Stimulated activated CD8-positive, alpha-beta memory T cell treated with anti-CD3 and anti-CD28 coated beads, Interleukin-7, amount 100 ng/mL, for 4 hours (primary cell): ENCODE results near the gene RNF217.
"Not testable (repeated sequence)": the region's sequence is repeated elsewhere in the genome, so short reads cannot be mapped to it uniquely, and the experiment has no call there.

Experiments
- DNase-seq, 2 donors: peaks; one replicate each; pipeline ENCODE4 v3.0.0-alpha.2; 2020; ENCODE audit warnings: low read depth in 2 of 2

Gene RNF217

DNA sequence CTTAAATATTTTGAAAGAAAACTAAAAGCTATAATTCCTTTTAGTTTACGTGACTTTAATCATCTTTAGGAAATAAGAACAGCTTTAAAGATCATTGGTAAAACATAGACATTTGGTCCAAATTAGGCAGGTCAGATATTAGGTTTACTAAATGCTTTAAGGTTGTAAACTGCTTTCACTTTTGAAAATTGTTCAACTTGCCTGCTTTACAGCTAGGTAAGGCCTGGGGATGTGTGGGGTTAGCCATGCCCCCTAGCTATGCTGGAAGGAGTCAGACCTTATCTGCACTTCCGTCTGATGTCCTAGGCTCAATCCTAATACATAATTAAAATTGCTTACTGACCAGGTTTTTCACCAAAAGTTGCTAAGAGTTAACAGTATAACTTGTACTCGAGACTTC is 160.8 kb downstream of the RNF217 start:
- no peak for DNase-seq

DNA sequence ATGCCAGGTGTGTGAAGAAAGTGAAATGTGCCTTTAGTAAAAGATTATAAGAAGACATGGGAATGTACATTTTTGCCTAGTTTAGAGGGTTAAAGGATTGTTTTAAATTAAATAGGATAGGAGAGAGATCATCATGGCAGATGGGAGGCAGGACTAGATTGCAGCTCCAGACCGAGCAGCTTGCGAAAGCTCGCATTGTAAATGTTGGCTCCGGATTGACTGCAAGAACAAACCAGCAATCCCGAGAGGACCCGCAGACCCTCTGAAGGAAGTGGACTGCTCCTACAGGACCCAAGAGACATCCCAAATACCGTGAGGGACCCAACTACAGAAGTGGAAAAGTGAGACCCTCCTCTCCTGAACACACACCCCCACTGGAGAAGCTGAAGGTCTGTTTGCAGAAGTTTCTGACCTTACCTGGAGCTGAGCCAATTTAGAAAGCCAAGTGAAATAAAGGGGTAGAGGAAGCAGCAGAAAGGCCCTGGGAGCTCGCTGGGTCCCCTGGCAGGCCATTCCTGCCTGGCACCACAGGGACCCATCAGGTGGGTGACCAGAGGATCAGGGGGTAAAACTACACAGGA is 161.3 kb downstream of the RNF217 start:
- DNase-seq: no peak

DNA sequence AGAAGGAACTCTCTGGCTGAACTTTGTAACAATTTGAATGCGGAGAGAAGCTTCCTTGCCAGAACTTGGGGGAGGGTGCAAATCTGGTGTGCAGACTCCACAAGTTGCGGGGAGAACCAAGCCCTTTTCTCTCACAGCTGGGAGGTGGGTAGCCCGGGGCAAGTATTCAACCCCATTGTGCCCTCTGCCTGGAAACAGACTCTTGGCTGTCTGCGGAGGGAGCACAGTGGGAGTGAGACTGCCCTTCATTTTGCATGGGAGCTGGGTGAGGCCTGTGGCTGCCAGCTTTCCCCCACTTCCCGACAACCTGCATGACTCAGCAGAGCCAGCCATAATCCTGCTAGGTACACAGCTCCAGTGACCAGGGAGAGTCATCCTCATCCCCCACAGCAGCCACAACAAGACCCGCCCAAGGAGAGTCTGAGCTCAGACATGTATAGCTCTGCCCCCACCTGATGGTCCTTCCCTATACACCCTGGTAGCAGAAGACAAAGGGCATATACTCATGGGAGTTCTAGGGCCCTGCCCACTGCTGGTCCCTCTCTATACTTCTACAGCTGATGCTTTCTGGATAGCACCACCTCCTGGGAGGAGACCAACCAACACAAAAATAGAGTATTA is 161.9 kb downstream of the RNF217 start:
- no peak for DNase-seq

DNA sequence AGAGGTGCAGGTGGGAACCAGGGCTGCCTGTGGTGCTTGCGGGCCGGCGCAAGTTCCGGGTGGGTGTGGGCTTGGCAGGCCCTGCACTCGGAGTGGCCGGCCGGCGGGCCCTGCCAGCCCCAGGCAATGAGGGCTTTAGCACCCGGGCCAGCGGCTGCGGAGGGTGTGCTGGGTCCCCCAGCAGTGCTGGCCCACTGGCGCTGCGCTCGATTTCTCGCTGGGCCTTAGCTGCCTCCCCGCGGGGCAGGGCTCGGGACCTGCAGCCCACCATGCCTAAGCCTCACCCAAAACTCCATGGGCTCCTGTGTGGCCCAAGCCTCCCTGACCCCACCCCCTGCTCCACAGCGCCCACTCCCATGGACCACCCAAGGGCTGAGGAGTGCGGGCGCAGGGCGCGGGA is 163.6 kb downstream of the RNF217 start:
- not testable (repeated sequence) for DNase-seq

DNA sequence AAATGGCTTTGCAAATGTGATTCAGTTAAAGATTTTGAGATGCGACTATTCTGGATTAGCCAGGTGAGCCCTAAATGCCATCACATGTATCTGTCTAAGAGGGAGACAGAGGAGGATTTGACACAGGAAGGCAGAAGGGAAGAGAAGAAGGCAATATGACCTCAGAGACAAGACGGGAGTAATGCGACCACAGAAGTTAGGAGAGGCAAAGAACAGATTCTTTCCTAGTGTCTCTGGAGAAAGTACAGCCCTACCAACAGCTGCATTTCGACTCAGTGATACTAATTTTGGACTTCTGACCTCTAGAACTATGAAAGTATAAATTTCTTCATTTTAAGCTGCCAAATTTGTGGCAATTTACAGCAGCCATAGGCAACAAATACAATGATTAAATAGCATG is 167.1 kb downstream of the RNF217 start:
- no peak for DNase-seq

DNA sequence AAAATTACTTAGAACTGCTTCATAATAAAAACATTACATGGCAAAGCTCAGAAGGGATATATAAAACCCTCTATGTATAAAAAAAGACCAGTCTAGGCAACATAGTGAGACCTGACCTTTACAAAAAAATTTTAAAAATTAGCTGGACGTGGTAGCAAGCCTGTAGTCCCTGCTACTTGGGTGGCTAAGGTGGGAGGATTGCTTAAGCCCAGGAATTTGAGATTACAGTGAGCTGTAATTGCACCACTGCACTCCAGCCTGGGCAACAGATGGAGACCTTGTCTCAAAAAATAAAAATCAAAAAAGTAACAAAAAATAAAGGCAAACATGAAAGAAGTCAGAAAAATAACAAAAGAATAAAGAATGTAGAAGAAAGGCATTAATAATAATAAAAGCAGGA is 169.8 kb downstream of the RNF217 start:
- no peak for DNase-seq

DNA sequence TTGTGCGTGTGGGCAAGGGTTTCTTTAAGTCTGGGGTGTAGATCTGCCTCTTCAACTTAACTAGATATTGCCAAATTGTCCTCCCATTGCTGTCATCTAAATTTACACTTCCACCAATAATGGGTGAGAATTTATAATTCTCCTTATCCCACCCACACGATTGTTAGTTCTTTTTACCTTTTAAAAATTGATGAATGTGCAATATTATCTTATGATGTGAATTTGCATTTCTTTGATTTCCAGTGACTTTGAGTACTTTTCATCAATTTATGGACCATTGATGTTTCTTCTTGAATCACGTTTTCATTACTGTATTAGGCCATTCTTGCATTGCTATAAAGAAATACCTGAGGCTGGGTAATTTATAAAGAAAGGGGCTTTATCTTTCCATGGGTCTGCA is 174.1 kb downstream of the RNF217 start:
- no peak for DNase-seq

DNA sequence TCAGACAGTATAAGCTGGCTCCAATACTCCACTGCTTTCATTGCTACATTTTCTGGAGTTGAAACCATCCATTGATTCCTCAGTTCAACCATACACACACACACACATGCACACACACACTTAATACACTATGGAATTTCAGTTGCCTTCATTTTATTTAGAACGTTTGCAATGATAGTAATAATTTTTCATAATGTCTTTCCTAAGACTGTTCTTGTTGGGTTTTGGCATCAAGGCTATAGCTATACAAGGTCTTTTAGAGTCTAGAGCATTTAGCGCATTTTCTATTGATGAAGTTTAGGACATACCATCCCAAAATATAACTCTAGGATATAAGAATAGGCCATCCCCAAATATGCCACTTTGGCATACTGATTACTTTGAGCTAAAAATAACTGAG is 175.8 kb downstream of the RNF217 start:
- DNase-seq: no peak

DNA sequence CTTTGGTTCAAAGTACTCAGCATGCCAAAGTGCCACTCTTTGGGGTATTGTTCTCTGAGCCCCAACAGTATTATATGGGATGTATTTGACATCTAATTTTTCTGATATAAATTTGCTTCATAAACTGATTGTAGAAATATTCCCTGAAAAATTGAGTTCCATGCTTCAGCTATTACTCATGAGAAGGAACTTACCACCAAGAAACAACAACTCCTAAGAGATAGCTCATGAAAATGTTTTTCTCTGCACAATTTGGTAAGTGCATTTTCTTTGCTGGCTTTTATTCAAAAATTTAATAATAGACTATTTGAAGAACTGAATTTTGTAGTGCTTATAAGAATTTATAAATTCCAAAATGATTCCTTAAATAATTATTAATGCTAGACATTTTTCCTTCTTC is 178.6 kb downstream of the RNF217 start:
- DNase-seq: no peak
